ENCODE measurements around the gene KCNJ1.

- TF ChIP-seq CTCF (conservative IDR thresholded peaks at IDR 0.05) (no peak), EZH2 (IDR thresholded peaks at IDR 0.05; ENCODE audit: low read depth) (no peak)
Measured at GRCh38 chr11:128800871-128801417, 66.2 kb downstream of the KCNJ1 start.

Measured in PC-9 (cell line).